Sigmoid colon (tissue), 7 donors: Measurements from ENCODE around the gene TBC1D19. TPM values are rescaled to one million over a fixed set of nuclear protein-coding genes. Genes with fewer than 3 reads are reported as not detected.

Experiments
- DNase-seq: peaks from one replicate; pipeline ENCODE4 v3.0.0-alpha.2; 2019
- H3K27ac ChIP-seq, 4 donors: fragments of 200-600 bp; sonication (generic); one replicate each; pipeline ENCODE4 v1.5.1; 2016 to 2019; ENCODE audit warnings: mild to moderate bottlenecking in 1 of 4
- H3K27me3 ChIP-seq, 3 donors: fragments of 200-600 bp; sonication (generic); one replicate each; pipeline ENCODE4 v1.5.1; 2019; ENCODE audit warnings: mild to moderate bottlenecking in 1 of 3
- H3K36me3 ChIP-seq, 4 donors: fragments of 200-600 bp; sonication (generic); one replicate each; pipeline ENCODE4 v1.5.1; 2016 to 2019
- H3K4me1 ChIP-seq, 4 donors: fragments of 200-600 bp; sonication (generic); one replicate each; pipeline ENCODE4 v1.5.1; 2017 to 2019
- H3K4me3 ChIP-seq, 4 donors: fragments of 200-600 bp; sonication (generic); one replicate each; pipeline ENCODE4 v1.5.1; 2017 to 2019; ENCODE audit warnings: mild to moderate bottlenecking in 2 of 4, moderate library complexity in 1 of 4
- H3K9me3 ChIP-seq, 4 donors: fragments of 200-600 bp in 3 of 4; sonication (generic) in 3 of 4; one replicate each; pipeline versions ENCODE4 v1.5.1 to v1.6.1; 2013 to 2019
- EP300 ChIP-seq, 4 donors: sonication (generic); formaldehyde crosslinking; IDR thresholded peaks; one replicate each; pipeline ENCODE4 v1.6.1; 2017; ENCODE audit warnings: antibody characterized with exemption in 4 of 4
- POLR2A ChIP-seq, 2 donors: fragments of 450-650 bp; IDR thresholded peaks; one replicate each; pipeline ENCODE4 v1.6.1; 2016; ENCODE audit warnings: antibody characterized with exemption in 2 of 2, mild to moderate bottlenecking in 2 of 2, moderate library complexity in 2 of 2
- POLR2AphosphoS5 ChIP-seq, 4 donors: sonication (generic); formaldehyde crosslinking; IDR thresholded peaks; one replicate each; pipeline ENCODE4 v1.6.1; 2017; ENCODE audit warnings: antibody characterized with exemption in 4 of 4
- WGBS, 2 donors: extraction: QIAGEN DNeasy Blood & Tissue Kit; methylation state at CpG; one replicate each; pipeline ENCODE4 v1.1.7; 2013; 5-methylcytosine and 5-hydroxymethylcytosine counted together
- intact Hi-C: fragments of 100-400 bp; cut with DNase I; formaldehyde crosslinking; loops from one replicate; pipeline ENCODE4 v1.15.1; 2023
- polyA plus RNA-seq, 3 donors: library from polyadenylated mRNA; stranded (reverse); fragments of 200-250 nt; gene quantifications; one replicate each; pipeline ENCODE4 v1.2.3, GENCODE V29; 2013
- total RNA-seq, 4 donors: library from RNA; depleted of rRNA; stranded (reverse); fragments of >200 nt; gene quantifications; one replicate each; pipeline ENCODE4 v1.1.0, GENCODE V29; 2016
- TF ChIP-seq, protein P1 (sequence below), 4 experiments: fragments of 450-650 bp in 3 of 4; fragments of 200-600 bp in 1 of 4; IDR thresholded peaks; one replicate each; pipeline ENCODE4 v1.5.1; 2016 to 2019; ENCODE audit warnings: antibody characterized with exemption in 4 of 4, mild to moderate bottlenecking in 3 of 4, moderate library complexity in 2 of 4
- donor health status: healthy with polysubstance abuse.
- donor health status: Bipolar disorder and iron deficiency.
- donor health status: healthy.

Gene TBC1D19
- total and polyA plus RNA-seq, 7 donors: 1.4 to 31.8 (median 21.6) TPM

DNA sequence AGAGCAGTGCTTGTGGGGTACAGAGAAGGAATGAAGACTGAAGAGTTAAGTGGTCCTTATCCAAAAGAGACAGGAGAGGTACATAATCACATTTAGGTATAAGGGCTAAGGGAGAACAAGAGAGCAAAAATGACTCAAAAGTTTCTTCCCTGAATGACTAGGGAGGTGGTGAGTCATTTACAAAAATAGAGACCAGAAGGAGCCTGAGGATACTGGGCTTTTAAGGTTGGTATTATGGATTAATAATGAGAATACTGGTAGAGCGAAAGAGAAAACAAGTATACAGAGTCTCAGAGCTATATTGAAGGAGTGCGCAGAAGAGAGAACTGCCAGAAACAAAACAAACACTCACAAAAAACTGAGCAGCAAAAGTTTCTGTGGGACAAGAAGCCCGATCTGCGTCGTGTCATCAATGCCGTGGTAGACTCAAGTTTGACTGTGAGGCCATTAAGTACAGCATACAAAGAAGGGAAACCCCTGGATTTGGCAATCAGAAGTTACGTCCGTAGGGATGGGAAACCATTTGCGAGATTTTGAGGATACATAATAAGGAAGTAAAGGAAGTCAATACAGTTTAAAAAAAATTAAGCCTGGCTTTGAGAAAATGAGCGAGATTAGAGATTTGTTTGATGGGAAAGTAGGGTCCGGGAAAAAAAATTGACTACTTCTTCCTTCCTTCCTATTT is 147.6 kb downstream of the TBC1D19 start:
- intact Hi-C loops: no loop called here
- TF ChIP-seq, protein P1, sequence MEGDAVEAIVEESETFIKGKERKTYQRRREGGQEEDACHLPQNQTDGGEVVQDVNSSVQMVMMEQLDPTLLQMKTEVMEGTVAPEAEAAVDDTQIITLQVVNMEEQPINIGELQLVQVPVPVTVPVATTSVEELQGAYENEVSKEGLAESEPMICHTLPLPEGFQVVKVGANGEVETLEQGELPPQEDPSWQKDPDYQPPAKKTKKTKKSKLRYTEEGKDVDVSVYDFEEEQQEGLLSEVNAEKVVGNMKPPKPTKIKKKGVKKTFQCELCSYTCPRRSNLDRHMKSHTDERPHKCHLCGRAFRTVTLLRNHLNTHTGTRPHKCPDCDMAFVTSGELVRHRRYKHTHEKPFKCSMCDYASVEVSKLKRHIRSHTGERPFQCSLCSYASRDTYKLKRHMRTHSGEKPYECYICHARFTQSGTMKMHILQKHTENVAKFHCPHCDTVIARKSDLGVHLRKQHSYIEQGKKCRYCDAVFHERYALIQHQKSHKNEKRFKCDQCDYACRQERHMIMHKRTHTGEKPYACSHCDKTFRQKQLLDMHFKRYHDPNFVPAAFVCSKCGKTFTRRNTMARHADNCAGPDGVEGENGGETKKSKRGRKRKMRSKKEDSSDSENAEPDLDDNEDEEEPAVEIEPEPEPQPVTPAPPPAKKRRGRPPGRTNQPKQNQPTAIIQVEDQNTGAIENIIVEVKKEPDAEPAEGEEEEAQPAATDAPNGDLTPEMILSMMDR (IDR thresholded peaks at IDR 0.05): no peak
- TF ChIP-seq EP300 (IDR thresholded peaks at IDR 0.05) (no peak), POLR2AphosphoS5 (IDR thresholded peaks at IDR 0.05) (no peak), POLR2A (IDR thresholded peaks at IDR 0.05) (no peak)
- Histone ChIP-seq H3K9me3 (no peaks in the 10 kb centered on the region), H3K27me3 (no peaks in the 10 kb centered on the region), H3K4me1 (no peaks in the 10 kb centered on the region), H3K27ac (no peak overlapping the region), H3K36me3 (peaks cover 0 to 5% (median 2%) of the 10 kb centered on the region in 4 donors), H3K4me3 (no peak overlapping the region)
- DNase-seq: no peak
- WGBS, 2 donors: 81 to 83% methylated on average over 11 of the region's 11 CpGs

DNA sequence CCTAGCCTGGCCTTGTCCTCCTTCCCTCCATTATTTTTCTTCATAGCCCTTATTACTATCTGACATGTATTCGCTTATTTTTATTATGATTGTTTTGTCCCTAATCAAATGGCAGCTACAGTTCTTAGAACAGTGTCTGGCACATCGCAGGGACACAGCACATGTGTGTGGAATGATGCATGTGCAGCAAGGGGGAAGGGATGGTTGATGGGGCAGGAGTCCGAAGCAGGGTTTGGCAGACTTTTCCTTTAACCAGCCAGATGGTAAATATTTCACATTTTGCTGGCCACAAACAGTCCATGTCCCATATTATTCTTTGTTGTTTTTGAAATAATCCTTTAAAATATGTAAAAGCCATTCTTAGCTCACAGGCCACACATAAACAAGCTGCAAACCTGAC is 148.5 kb downstream of the TBC1D19 start:
- 93 to 95% methylated on average over 3 of the region's 3 CpGs for WGBS, 2 donors
- no peaks in the 10 kb centered on the region for H3K4me1 ChIP-seq
- H3K9me3 ChIP-seq: no peaks in the 10 kb centered on the region
- no peak overlapping the region for H3K4me3 ChIP-seq
- intact Hi-C loops: no loop called here
- TF ChIP-seq POLR2AphosphoS5 (IDR thresholded peaks at IDR 0.05): no peak
- TF ChIP-seq, protein P1 (IDR thresholded peaks at IDR 0.05): no peak
- no peak for TF ChIP-seq EP300 (IDR thresholded peaks at IDR 0.05)
- no peak for TF ChIP-seq POLR2A (IDR thresholded peaks at IDR 0.05)
- DNase-seq: no peak
- H3K27ac ChIP-seq: no peak overlapping the region
- H3K27me3 ChIP-seq: no peaks in the 10 kb centered on the region
- peaks cover 0 to 5% (median 2%) of the 10 kb centered on the region in 4 donors for H3K36me3 ChIP-seq

DNA sequence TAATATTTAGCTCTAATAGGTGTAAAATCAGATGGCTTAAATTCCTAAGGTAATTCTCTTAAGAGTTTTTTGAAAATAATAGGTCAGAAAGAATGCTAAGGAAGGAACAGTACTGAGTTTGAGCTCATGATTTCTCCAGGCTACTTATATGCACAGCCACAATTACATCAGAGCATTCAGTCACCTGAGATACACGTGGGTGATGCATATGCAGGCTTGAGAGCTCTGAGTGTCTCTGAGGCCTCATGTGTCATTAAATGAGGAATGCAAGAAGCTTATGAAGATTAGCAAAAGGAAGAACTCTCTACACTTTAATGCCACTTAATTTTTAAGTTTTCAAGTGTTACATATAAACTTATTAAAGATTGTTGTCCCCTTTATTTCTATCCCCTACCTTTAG is 152.7 kb downstream of the TBC1D19 start:
- Histone ChIP-seq H3K27ac (no peak overlapping the region), H3K36me3 (no peaks in the 10 kb centered on the region), H3K4me3 (no peak overlapping the region), H3K27me3 (no peaks in the 10 kb centered on the region), H3K9me3 (no peaks in the 10 kb centered on the region), H3K4me1 (peaks cover 0 to 4% (median 2%) of the 10 kb centered on the region in 4 donors)
- TF ChIP-seq POLR2A (IDR thresholded peaks at IDR 0.05) (no peak), EP300 (IDR thresholded peaks at IDR 0.05) (no peak), POLR2AphosphoS5 (IDR thresholded peaks at IDR 0.05) (no peak)
- TF ChIP-seq, protein P1 (IDR thresholded peaks at IDR 0.05): no peak
- intact Hi-C loops: no loop called here
- 56 to 79% methylated on average over 1 of the region's 1 CpG for WGBS, 2 donors
- DNase-seq: no peak

DNA sequence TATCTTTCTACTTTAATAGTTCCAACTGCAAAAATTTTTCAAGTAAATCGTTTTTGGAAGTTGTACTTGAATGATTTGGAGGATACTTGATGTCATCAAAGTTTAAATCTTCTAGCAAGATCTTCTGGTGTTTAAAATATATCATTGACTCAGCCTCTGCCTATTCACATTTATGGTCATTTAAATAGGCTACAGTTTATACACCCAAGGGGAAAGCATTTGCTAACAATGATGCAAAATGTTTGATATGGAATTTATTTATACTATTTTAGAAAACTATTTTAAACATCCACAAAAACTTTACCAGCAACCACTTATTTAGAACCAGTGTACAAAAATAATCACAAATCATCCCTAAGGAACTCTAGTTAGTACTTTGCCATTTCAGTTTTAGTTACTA is 153.5 kb downstream of the TBC1D19 start:
- intact Hi-C loops: no loop called here
- TF ChIP-seq POLR2AphosphoS5 (IDR thresholded peaks at IDR 0.05) (no peak), EP300 (IDR thresholded peaks at IDR 0.05) (no peak), POLR2A (IDR thresholded peaks at IDR 0.05) (no peak)
- TF ChIP-seq, protein P1 (IDR thresholded peaks at IDR 0.05): no peak
- no peak overlapping the region for H3K27ac ChIP-seq
- peaks cover 0 to 8% (median 4%) of the 10 kb centered on the region in 4 donors for H3K4me1 ChIP-seq
- H3K27me3 ChIP-seq: no peaks in the 10 kb centered on the region
- WGBS, 2 donors: 69 to 73% methylated on average over 1 of the region's 1 CpG
- no peak overlapping the region for H3K4me3 ChIP-seq
- DNase-seq: no peak
- no peaks in the 10 kb centered on the region for H3K9me3 ChIP-seq
- peaks cover 0 to 1% (median 0%) of the 10 kb centered on the region in 4 donors for H3K36me3 ChIP-seq
